HepG2 (cell line): ENCODE results near the gene GPC3. TPM values are rescaled to one million over a fixed set of nuclear protein-coding genes. Genes with fewer than 3 reads are reported as not detected.

Source experiments
- ATAC-seq: fragments of 200-7000 bp; cut with Tn5 transposase; 3 replicates; pipeline ENCODE4 v1.9.1; 2020; ENCODE audit warnings: mild to moderate bottlenecking, moderate library complexity
- BruUV-seq: library from RNA; stranded (reverse); fragments of 400-500 nt; replicated peaks from 2 replicates; lab custom pipeline; 2021; lab: Mats Ljungman, UMichigan
- CTCF ChIA-PET: fragments of 300-600 bp; formaldehyde crosslinking; extraction: SDS; loops from one replicate; lab custom pipeline; 2021; ENCODE audit warnings: low total read pairs, inconsistent platforms, low intra/inter-chr PET ratio; lab: Yijun Ruan, JAX
- POLR2A ChIA-PET: fragments of 350-600 bp; sonication (Branson Sonifier 250); formaldehyde crosslinking; loops from one replicate; lab custom pipeline; 2020; ENCODE audit warnings: antibody characterized with exemption, inconsistent platforms; lab: Yijun Ruan, JAX
- DNase-seq: peaks from one replicate; pipeline ENCODE4 v3.0.0-alpha.2; 2015; ENCODE audit warnings: low spot score
- FAIRE-seq: peaks from 3 replicates; lab custom pipeline; 2011; peaks lifted over from hg19 to GRCh38; lab: Jason Lieb, UNC
- H2AFZ ChIP-seq: one replicate; pipeline ENCODE4 v1.6.1; 2011; ENCODE audit warnings: low read length, inconsistent platforms
- H3K27ac ChIP-seq: fragments of 300-600 bp; 3 replicates; pipeline ENCODE4 v1.8.0; 2011; ENCODE audit warnings: mixed run types, mild to moderate bottlenecking, mixed read lengths, low read length, inconsistent platforms; ENCODE audit not compliant: insufficient read depth; ENCODE audit errors: extremely low read length
- H3K27me3 ChIP-seq, 2 experiments: fragments of 200-600 bp in 1 of 2; 2 replicates in 1 of 2; 3 replicates in 1 of 2; pipeline versions ENCODE4 v1.6.0 to v1.8.0; 2011; ENCODE audit warnings: low read length in 2 of 2, mild to moderate bottlenecking in 2 of 2, moderate library complexity in 2 of 2, inconsistent platforms in 1 of 2; ENCODE audit not compliant: insufficient read depth in 2 of 2, control insufficient read depth in 1 of 2
- H3K36me3 ChIP-seq, 2 experiments: fragments of 200-600 bp in 1 of 2; replicated peaks in 1 of 2; 2 replicates in 1 of 2; 3 replicates in 1 of 2; pipeline versions ENCODE4 v1.5.1 to v1.8.0; 2011; ENCODE audit warnings: low read length in 2 of 2, inconsistent platforms in 1 of 2; ENCODE audit not compliant: insufficient read depth in 2 of 2, control insufficient read depth in 1 of 2
- H3K4me1 ChIP-seq: 2 replicates; pipeline ENCODE4 v1.5.1; 2012; ENCODE audit warnings: low read length, inconsistent platforms; ENCODE audit not compliant: insufficient read depth
- H3K4me2 ChIP-seq: 2 replicates; pipeline ENCODE4 v1.6.0; 2011; ENCODE audit warnings: low read depth, low read length, inconsistent platforms
- H3K4me3 ChIP-seq, 3 experiments: fragments of 200-600 bp in 1 of 3; sonication (generic), shearing (Covaris generic) in 1 of 3; replicated peaks in 1 of 3; 2 replicates each; pipeline ENCODE4 v1.5.1; 2011 to 2016; ENCODE audit warnings: low read length in 3 of 3, inconsistent platforms in 2 of 3, low read depth in 2 of 3, mild to moderate bottlenecking in 2 of 3, control low read depth in 1 of 3, mixed read lengths in 1 of 3; ENCODE audit not compliant: insufficient read depth in 1 of 3
- H3K79me2 ChIP-seq: one replicate; pipeline ENCODE4 v1.6.1; 2011; ENCODE audit warnings: low read length, inconsistent platforms; ENCODE audit not compliant: insufficient read depth
- H3K9ac ChIP-seq: 2 replicates; pipeline ENCODE4 v1.6.0; 2011; ENCODE audit warnings: mild to moderate bottlenecking, low read depth, low read length, inconsistent platforms; ENCODE audit not compliant: insufficient read depth
- H3K9me3 ChIP-seq: 2 replicates; pipeline ENCODE4 v1.5.1; 2012; ENCODE audit warnings: mild to moderate bottlenecking, low read length
- H4K20me1 ChIP-seq: 2 replicates; pipeline ENCODE4 v1.6.0; 2011; ENCODE audit warnings: inconsistent platforms, mild to moderate bottlenecking, low read length, moderate library complexity; ENCODE audit not compliant: insufficient read depth
- CEBPB ChIP-seq: IDR thresholded peaks from 2 replicates; pipeline ENCODE4 v1.6.1; 2011; ENCODE audit warnings: low read depth, low read length, improper control_type of control experiment, borderline replicate concordance
- CEBPG ChIP-seq: IDR thresholded peaks from 2 replicates; pipeline ENCODE4 v1.6.1; 2016
- CREM ChIP-seq, 2 experiments: sonication (generic) in 1 of 2; formaldehyde crosslinking in 1 of 2; IDR thresholded peaks; 2 replicates each; pipeline versions ENCODE4 v1.4.0 to v1.6.1; 2016 to 2020; ENCODE audit warnings: antibody characterized with exemption in 1 of 2, mild to moderate bottlenecking in 1 of 2, missing genetic modification reagents in 1 of 2
- MED1 ChIP-seq: sonication (generic); formaldehyde crosslinking; IDR thresholded peaks from 2 replicates; pipeline ENCODE4 v1.4.0; 2020; ENCODE audit warnings: missing genetic modification reagents
- MIXL1 ChIP-seq: IDR thresholded peaks from 2 replicates; pipeline ENCODE4 v1.6.1; 2016
- MLLT10 ChIP-seq: sonication (generic); formaldehyde crosslinking; IDR thresholded peaks from 2 replicates; pipeline ENCODE4 v1.4.0; 2020; ENCODE audit warnings: missing genetic modification reagents
- PAF1 ChIP-seq: IDR thresholded peaks from 2 replicates; pipeline ENCODE4 v1.6.1; 2016; ENCODE audit warnings: missing genetic modification reagents, missing compliant biosample characterization
- PTBP1 ChIP-seq: fragments of 200-400 bp; formaldehyde crosslinking; IDR thresholded peaks from 2 replicates; pipeline ENCODE4 v1.6.1; 2018; ENCODE audit warnings: low read length, low read depth; ENCODE audit not compliant: poor library complexity, severe bottlenecking
- RBM22 ChIP-seq: fragments of 200-400 bp; formaldehyde crosslinking; optimal IDR thresholded peaks from 2 replicates; pipeline ENCODE3; 2017; ENCODE audit warnings: mild to moderate bottlenecking, low read length, moderate library complexity
- YY1 ChIP-seq: IDR thresholded peaks from 2 replicates; pipeline ENCODE4 v1.6.1; 2011; ENCODE audit warnings: low read length, low read depth, moderate library complexity, mild to moderate bottlenecking; ENCODE audit not compliant: insufficient read depth, insufficient replicate concordance
- ZNF160 ChIP-seq: sonication (generic); formaldehyde crosslinking; IDR thresholded peaks from 2 replicates; pipeline ENCODE4 v1.8.0; 2022; ENCODE audit warnings: mild to moderate bottlenecking, inconsistent platforms, missing genetic modification reagents
- ZNF326 ChIP-seq: sonication (generic); formaldehyde crosslinking; IDR thresholded peaks from 2 replicates; pipeline ENCODE4 v1.4.0; 2020; ENCODE audit warnings: missing genetic modification reagents, borderline replicate concordance
- ZNF557 ChIP-seq: sonication (generic); formaldehyde crosslinking; IDR thresholded peaks from 2 replicates; pipeline ENCODE4 v1.4.0; 2020; ENCODE audit warnings: missing genetic modification reagents
- ZNF589 ChIP-seq: sonication (generic); formaldehyde crosslinking; conservative IDR thresholded peaks from 2 replicates; pipeline ENCODE4 v1.8.0; 2022; ENCODE audit warnings: mild to moderate bottlenecking, moderate library complexity, missing genetic modification reagents
- ZNF619 ChIP-seq: sonication (generic); formaldehyde crosslinking; IDR thresholded peaks from 2 replicates; pipeline ENCODE4 v1.4.0; 2020; ENCODE audit warnings: mild to moderate bottlenecking, missing genetic modification reagents
- WGBS: methylation state at CpG from one replicate; pipeline ENCODE4 v1.1.6; 2017; ENCODE audit warnings: low lambda C conversion rate; 5-methylcytosine and 5-hydroxymethylcytosine counted together
- in situ Hi-C: cut with HindIII; loops from 2 replicates; pipeline ENCODE4 v1.10.0; 2017; ENCODE audit warnings: low pct_unique_long_range_greater_than_20kb; ENCODE audit not compliant: extremely low pct_ligation_motif_present
- intact Hi-C: fragments of 100-400 bp; cut with micrococcal nuclease; formaldehyde crosslinking; loops from one replicate; pipeline ENCODE4 v1.10.0; 2022; ENCODE audit not compliant: unreplicated experiment
- polyA plus RNA-seq, 8 experiments: library from polyadenylated mRNA; depleted of rRNA in 3 of 8; stranded (reverse) in 7 of 8; unstranded in 1 of 8; fragments of >200 nt; fragmentation: Illumina TruSeq in 4 of 8; extraction: Trizol in 4 of 8; gene quantifications; 2 replicates each; pipeline versions ENCODE4 v1.2.1 to v1.2.3, GENCODE V29; 2011 to 2016; ENCODE audit warnings: low read depth in 4 of 8, missing spikeins in 1 of 8, mixed read lengths in 1 of 8; ENCODE audit not compliant: insufficient read depth in 1 of 8
- total RNA-seq, 5 experiments: library from RNA; depleted of rRNA; stranded (reverse); fragments of >200 nt; fragmentation: Illumina TruSeq; extraction: Trizol; gene quantifications; 2 replicates each; pipeline ENCODE4 v1.2.3, GENCODE V29; 2016; ENCODE audit warnings: low read depth in 1 of 5
- TF ChIP-seq, protein P1 (sequence below): sonication (generic); formaldehyde crosslinking; IDR thresholded peaks from 2 replicates; pipeline ENCODE4 v1.9.0; 2022; ENCODE audit warnings: low read depth, missing genetic modification reagents

Gene GPC3
- total and polyA plus RNA-seq, 2 of the 13 experiments (the other 11 are each of a cell fraction or from before 2014, with no cell fraction given): 1,799 to 3,263 TPM

DNA sequence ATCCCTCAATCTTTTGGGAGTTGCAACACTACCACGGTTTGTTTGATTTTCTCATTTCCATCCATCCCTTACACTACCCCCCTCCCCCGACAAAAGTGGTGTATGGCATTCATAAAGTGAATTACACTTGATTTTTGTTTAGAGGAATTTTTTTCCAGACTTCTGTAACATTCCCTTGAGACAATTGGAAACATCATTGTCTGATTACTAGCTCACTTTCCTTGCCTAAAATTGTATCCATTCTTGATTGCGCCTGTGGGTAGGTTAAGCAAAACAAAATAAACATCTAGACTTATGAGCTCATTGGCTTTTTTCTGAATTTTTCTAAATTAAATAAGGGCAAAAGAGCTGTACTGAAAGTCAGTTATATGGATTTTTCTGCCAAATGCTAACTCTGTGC is 3.5 kb downstream of the GPC3 start:
- H3K4me2 ChIP-seq: peak overlapping the region; percentile 80
- CTCF ChIA-PET: no interaction called here
- peaks cover 1 to 28% of the 10 kb centered on the region in 2 experiments for H3K36me3 ChIP-seq
- WGBS: 0% methylated on average over 3 of the region's 3 CpGs
- no peak overlapping the region for H2AFZ ChIP-seq
- H3K4me3 ChIP-seq: peak overlapping the region; percentile 80 to 88 (median 86)
- peak; percentile 18 for FAIRE-seq
- no peaks in the 10 kb centered on the region; a peak in 1 of 5 replicates for H3K27me3 ChIP-seq
- intact Hi-C loops: no loop called here
- no peak for TF ChIP-seq ZNF160
- 0 out of 2 replicates have a peak, but pooled peaks have one; percentile 5 for TF ChIP-seq CEBPB
- TF ChIP-seq, all 625 proteins: peak for 1
- Histone ChIP-seq H3K79me2 (peaks cover 91% of the 10 kb centered on the region), H3K9ac (peak overlapping the region; percentile 79), H3K27ac (peak overlapping the region; percentile 85), H3K9me3 (no peaks in the 10 kb centered on the region), H3K4me1 (peaks cover 7% of the 10 kb centered on the region), H4K20me1 (peaks cover 28% of the 10 kb centered on the region)
- POLR2A ChIA-PET: interaction anchor here (1.0 to 3.5 kb wide), 6 partner anchors 10 to 44 kb away, joined by 3 to 28 read pairs (median 4); no protein-coding TSS in a partner anchor
- in situ Hi-C loops: loop anchor here (5.0 kb wide), 1 partner anchor 40 kb away; no protein-coding TSS in a partner anchor
- ATAC-seq: no peak
- no TSS peak for BruUV-seq
- no peak for DNase-seq

DNA sequence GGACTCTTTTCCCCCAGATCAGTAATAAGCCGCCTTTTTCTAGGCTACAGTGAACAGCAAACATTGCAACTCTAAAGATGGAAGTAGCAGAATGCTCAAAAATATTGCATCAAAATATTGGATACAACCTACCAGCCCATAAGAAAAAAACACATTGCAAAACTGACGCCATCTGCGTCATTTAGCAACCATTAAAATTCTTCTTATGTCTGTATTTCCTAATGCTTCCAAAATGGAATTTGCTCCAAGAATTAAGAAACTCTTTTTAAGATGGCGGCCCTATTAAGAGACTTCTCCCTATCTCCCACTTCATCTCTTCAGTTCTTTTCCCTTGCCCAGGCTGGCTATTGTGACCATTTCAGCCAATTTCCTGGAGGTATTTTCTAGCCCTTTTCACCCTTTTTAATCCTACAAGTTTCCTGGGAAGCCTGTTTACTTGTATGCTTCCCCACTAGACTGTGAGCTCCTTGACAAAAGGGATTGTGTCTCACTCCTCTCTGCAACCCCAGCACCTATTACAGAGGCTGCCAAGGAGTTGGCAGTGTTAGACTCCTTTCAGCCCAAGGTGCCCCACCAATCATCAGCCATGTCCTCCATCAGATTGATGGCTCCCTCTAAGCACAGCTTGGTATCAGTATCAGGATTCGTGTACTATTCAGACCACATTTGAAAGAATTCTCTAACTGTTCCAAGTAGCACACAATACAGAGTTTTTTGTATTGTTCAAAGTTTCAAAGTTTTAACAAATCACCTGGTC is 4.4 kb downstream of the GPC3 start:
- WGBS: 0% methylated on average over 4 of the region's 5 CpGs
- peak overlapping the region; percentile 85 for H3K27ac ChIP-seq
- intact Hi-C loops: no loop called here
- TF ChIP-seq ZNF619 (CRISPR knock-in tag): no peak
- TF ChIP-seq MED1 (CRISPR knock-in tag): no peak
- TF ChIP-seq PAF1 (CRISPR knock-in tag): peak; percentile 67; the same call in 1 of the 2 replicates
- 0 out of 2 replicates have a peak, but pooled peaks have one; percentile 2 for TF ChIP-seq CEBPG (CRISPR knock-in tag)
- TF ChIP-seq ZNF557 (CRISPR knock-in tag): no peak
- TF ChIP-seq MIXL1: no peak
- peak; percentile 15; the same call in 1 of the 2 replicates for TF ChIP-seq MLLT10
- peak; percentile 12 for TF ChIP-seq YY1
- 0 out of 2 replicates have a peak, but pooled peaks have one; percentile 26 for TF ChIP-seq CREM (IDR thresholded peaks at IDR 0.05)
- no peak for TF ChIP-seq CREM (CRISPR knock-in tag; IDR thresholded peaks at IDR 0.05)
- TF ChIP-seq PTBP1: no peak
- TF ChIP-seq, protein P1, sequence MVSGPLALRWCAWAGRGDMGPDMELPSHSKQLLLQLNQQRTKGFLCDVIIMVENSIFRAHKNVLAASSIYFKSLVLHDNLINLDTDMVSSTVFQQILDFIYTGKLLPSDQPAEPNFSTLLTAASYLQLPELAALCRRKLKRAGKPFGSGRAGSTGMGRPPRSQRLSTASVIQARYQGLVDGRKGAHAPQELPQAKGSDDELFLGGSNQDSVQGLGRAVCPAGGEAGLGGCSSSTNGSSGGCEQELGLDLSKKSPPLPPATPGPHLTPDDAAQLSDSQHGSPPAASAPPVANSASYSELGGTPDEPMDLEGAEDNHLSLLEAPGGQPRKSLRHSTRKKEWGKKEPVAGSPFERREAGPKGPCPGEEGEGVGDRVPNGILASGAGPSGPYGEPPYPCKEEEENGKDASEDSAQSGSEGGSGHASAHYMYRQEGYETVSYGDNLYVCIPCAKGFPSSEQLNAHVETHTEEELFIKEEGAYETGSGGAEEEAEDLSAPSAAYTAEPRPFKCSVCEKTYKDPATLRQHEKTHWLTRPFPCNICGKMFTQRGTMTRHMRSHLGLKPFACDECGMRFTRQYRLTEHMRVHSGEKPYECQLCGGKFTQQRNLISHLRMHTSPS (CRISPR knock-in tag): no peak
- TF ChIP-seq ZNF589 (CRISPR knock-in tag): no peak
- TF ChIP-seq ZNF326 (CRISPR knock-in tag): 0 out of 2 replicates have a peak, but pooled peaks have one; percentile 51
- peak; percentile 32 for TF ChIP-seq RBM22

More for the DNA sequence above, 4.4 kb downstream of the GPC3 start:
- peak; percentile 74 for FAIRE-seq
- Histone ChIP-seq H3K4me1 (peaks cover 10% of the 10 kb centered on the region), H3K9ac (peak overlapping the region; percentile 79), H3K4me3 (peak overlapping the region; percentile 80 to 88 (median 86)), H3K27me3 (no peaks in the 10 kb centered on the region; a peak in 1 of 5 replicates), H3K9me3 (no peaks in the 10 kb centered on the region), H4K20me1 (peaks cover 34% of the 10 kb centered on the region), H3K79me2 (peaks cover 95% of the 10 kb centered on the region), H3K4me2 (peak overlapping the region; percentile 80), H2AFZ (no peak overlapping the region), H3K36me3 (peaks cover 1 to 28% of the 10 kb centered on the region in 2 experiments)
- CTCF ChIA-PET: no interaction called here
- no peak for ATAC-seq
- in situ Hi-C loops: loop anchor here (5.0 kb wide), 1 partner anchor 41 kb away; no protein-coding TSS in a partner anchor
- POLR2A ChIA-PET: interaction anchor here (0.7 to 3.5 kb wide), 5 partner anchors 9 to 45 kb away, joined by 3 to 28 read pairs (median 7); no protein-coding TSS in a partner anchor
- BruUV-seq: no TSS peak
- DNase-seq: no peak
